Breast epithelium (tissue), 3 donors: ENCODE data around the gene SLC1A3.

Experiments used
- CTCF ChIP-seq, 3 donors: fragments of 450-650 bp; IDR thresholded peaks; one replicate each; pipeline ENCODE4 v1.5.1; 2016 to 2017; ENCODE audit warnings: antibody characterized with exemption in 3 of 3, mild to moderate bottlenecking in 3 of 3, moderate library complexity in 3 of 3
- POLR2A ChIP-seq: fragments of 450-650 bp; IDR thresholded peaks from one replicate; pipeline ENCODE4 v1.6.1; 2016; ENCODE audit warnings: antibody characterized with exemption, mild to moderate bottlenecking, moderate library complexity

- TF ChIP-seq POLR2A (no peak), CTCF (IDR thresholded peaks at IDR 0.05) (no peak)
These were observed 12.7 kb downstream of the SLC1A3 start for GRCh38 chr5:36619012-36619635.
